Trophoblast cell (in vitro differentiated cells and primary cell): ENCODE measurements around the gene ARHGAP26.

Source experiments
- DNase-seq, 2 donors: peaks; one replicate each; pipeline ENCODE4 v3.0.0-alpha.2; 2016
- H2AFZ ChIP-seq: 2 replicates; pipeline ENCODE4 v1.6.1; 2013; ENCODE audit warnings: low read length, moderate library complexity, mild to moderate bottlenecking; ENCODE audit not compliant: insufficient read depth, poor library complexity
- H2AK5ac ChIP-seq: 2 replicates; pipeline ENCODE4 v1.6.1; 2013; ENCODE audit warnings: mild to moderate bottlenecking, low read length
- H2BK120ac ChIP-seq: 2 replicates; pipeline ENCODE4 v1.6.1; 2013; ENCODE audit warnings: low read length, mild to moderate bottlenecking, moderate library complexity; ENCODE audit not compliant: insufficient read depth, poor library complexity
- H2BK12ac ChIP-seq: 2 replicates; pipeline ENCODE4 v1.6.1; 2013; ENCODE audit warnings: mild to moderate bottlenecking, low read length, moderate library complexity
- H2BK5ac ChIP-seq: 2 replicates; pipeline ENCODE4 v1.6.1; 2013; ENCODE audit warnings: low read length, low read depth, moderate library complexity, mild to moderate bottlenecking; ENCODE audit not compliant: poor library complexity
- H3K14ac ChIP-seq: 2 replicates; pipeline ENCODE4 v1.6.1; 2013; ENCODE audit warnings: mild to moderate bottlenecking, low read length
- H3K18ac ChIP-seq: 2 replicates; pipeline ENCODE4 v1.6.1; 2013; ENCODE audit warnings: mild to moderate bottlenecking, low read length
- H3K23ac ChIP-seq: 2 replicates; pipeline ENCODE4 v1.6.1; 2013; ENCODE audit warnings: low read length
- H3K27ac ChIP-seq: 2 replicates; pipeline ENCODE4 v1.5.1; 2013; ENCODE audit warnings: low read depth, mild to moderate bottlenecking, inconsistent platforms, low read length, moderate library complexity
- H3K27me3 ChIP-seq: 2 replicates; pipeline ENCODE4 v1.6.1; 2013; ENCODE audit warnings: inconsistent platforms, mild to moderate bottlenecking, low read length, moderate library complexity; ENCODE audit not compliant: insufficient read depth
- H3K36me3 ChIP-seq, 2 experiments: 1 replicate in 1 of 2; 2 replicates in 1 of 2; pipeline ENCODE4 v1.6.1; 2013; ENCODE audit warnings: low read length in 2 of 2, mild to moderate bottlenecking in 2 of 2, moderate library complexity in 1 of 2; ENCODE audit not compliant: insufficient read depth in 2 of 2, control insufficient read depth in 1 of 2
- H3K4ac ChIP-seq: 2 replicates; pipeline ENCODE4 v1.6.1; 2013; ENCODE audit warnings: low read depth, mild to moderate bottlenecking, low read length, moderate library complexity
- H3K4me1 ChIP-seq, 2 experiments: 1 replicate in 1 of 2; 2 replicates in 1 of 2; pipeline ENCODE4 v1.6.1; 2013; ENCODE audit warnings: low read length in 2 of 2, mild to moderate bottlenecking in 2 of 2, moderate library complexity in 1 of 2; ENCODE audit not compliant: insufficient read depth in 2 of 2, control insufficient read depth in 1 of 2
- H3K4me2 ChIP-seq: 2 replicates; pipeline ENCODE4 v1.6.1; 2013; ENCODE audit warnings: inconsistent platforms, mild to moderate bottlenecking, low read length, moderate library complexity
- H3K4me3 ChIP-seq: 2 replicates; pipeline ENCODE4 v1.5.1; 2013; ENCODE audit warnings: mild to moderate bottlenecking, low read depth, low read length, inconsistent platforms
- H3K79me1 ChIP-seq: one replicate; pipeline ENCODE4 v1.6.1; 2013; ENCODE audit warnings: low read length
- H3K79me2 ChIP-seq: 2 replicates; pipeline ENCODE4 v1.6.1; 2013; ENCODE audit warnings: low read length, mild to moderate bottlenecking; ENCODE audit not compliant: control insufficient read depth, insufficient read depth, poor library complexity
- H3K9ac ChIP-seq: 2 replicates; pipeline ENCODE4 v1.6.1; 2013; ENCODE audit warnings: mild to moderate bottlenecking, low read length
- H3K9me3 ChIP-seq: 2 replicates; pipeline ENCODE4 v1.6.1; 2013; ENCODE audit warnings: low read depth, mild to moderate bottlenecking, control low read depth, inconsistent platforms, low read length; ENCODE audit not compliant: insufficient read depth
- H4K12ac ChIP-seq: 2 replicates; pipeline ENCODE4 v1.6.1; 2013; ENCODE audit warnings: low read depth, mild to moderate bottlenecking, low read length, moderate library complexity
- H4K8ac ChIP-seq: 2 replicates; pipeline ENCODE4 v1.6.1; 2013; ENCODE audit warnings: low read depth, mild to moderate bottlenecking, low read length, moderate library complexity
- H4K91ac ChIP-seq: one replicate; pipeline ENCODE4 v1.6.1; 2013; ENCODE audit warnings: low read depth, mild to moderate bottlenecking, low read length, moderate library complexity
- WGBS: extraction: QIAGEN DNeasy Blood & Tissue Kit; methylation state at CpG from one replicate; pipeline ENCODE4 v1.1.7; 2013; ENCODE audit warnings: missing lambda C conversion rate; ENCODE audit not compliant: insufficient read length, insufficient coverage; ENCODE audit errors: extremely low coverage; 5-methylcytosine and 5-hydroxymethylcytosine counted together

The ARHGAP26 gene

GRCh38 chr5:143077453-143078103 lies 307.4 kb downstream of the ARHGAP26 start:
- Histone ChIP-seq H2BK5ac (no peak overlapping the region), H3K18ac (no peak overlapping the region), H3K9ac (no peak overlapping the region), H3K4ac (no peak overlapping the region), H4K12ac (no peak overlapping the region), H3K4me2 (no peak overlapping the region), H3K79me2 (no peaks in the 10 kb centered on the region), H3K9me3 (peaks cover 1% of the 10 kb centered on the region), H3K79me1 (no peaks in the 10 kb centered on the region), H3K23ac (no peak overlapping the region), H2BK12ac (no peak overlapping the region), H3K36me3 (no peaks in the 10 kb centered on the region), H3K27ac (no peak overlapping the region), H3K14ac (no peak overlapping the region), H3K4me3 (no peak overlapping the region), H2BK120ac (no peak overlapping the region), H2AK5ac (no peak overlapping the region), H4K91ac (no peak overlapping the region), H2AFZ (no peak overlapping the region), H3K27me3 (no peaks in the 10 kb centered on the region), H3K4me1 (no peaks in the 10 kb centered on the region), H4K8ac (no peak overlapping the region)
- no CpG with 5 or more reads among the region's 6 CpGs for WGBS
- no peak for DNase-seq

DNA sequence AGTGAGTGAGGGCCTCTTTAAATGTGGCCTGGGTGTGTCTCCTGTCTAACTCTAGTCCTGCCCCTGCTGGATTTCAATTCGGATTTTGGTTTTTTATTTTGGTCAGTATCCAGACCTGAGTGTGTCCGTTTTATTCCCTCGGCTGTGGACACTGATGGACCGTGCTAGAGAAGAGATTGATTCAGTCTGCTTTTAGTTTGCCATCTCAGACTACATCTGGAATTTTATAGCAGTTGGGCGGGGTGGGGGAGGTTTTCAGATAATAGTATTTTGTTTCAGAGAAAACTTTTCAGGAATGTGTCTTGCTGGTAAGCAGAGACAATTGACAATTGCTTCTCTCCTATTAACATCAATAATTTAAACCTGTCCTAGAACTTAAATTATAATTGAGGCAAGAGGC lies 308.1 kb downstream of the ARHGAP26 start:
- no CpG with 5 or more reads among the region's 5 CpGs for WGBS
- no peak overlapping the region for H2AFZ ChIP-seq
- no peak overlapping the region for H3K4ac ChIP-seq
- H3K9ac ChIP-seq = no peak overlapping the region
- no peaks in the 10 kb centered on the region for H3K4me1 ChIP-seq
- no peak overlapping the region for H3K4me3 ChIP-seq
- H3K27me3 ChIP-seq = no peaks in the 10 kb centered on the region
- H4K8ac ChIP-seq = no peak overlapping the region
- H3K79me2 ChIP-seq = no peaks in the 10 kb centered on the region
- no peaks in the 10 kb centered on the region for H3K79me1 ChIP-seq
- H3K23ac ChIP-seq = no peak overlapping the region
- H3K4me2 ChIP-seq = no peak overlapping the region
- H3K18ac ChIP-seq = no peak overlapping the region
- no peak for DNase-seq
- no peak overlapping the region for H2BK120ac ChIP-seq
- H4K91ac ChIP-seq = no peak overlapping the region
- no peak overlapping the region for H2BK5ac ChIP-seq
- no peak overlapping the region for H4K12ac ChIP-seq
- no peak overlapping the region for H3K14ac ChIP-seq
- H3K36me3 ChIP-seq = no peaks in the 10 kb centered on the region
- no peak overlapping the region for H2BK12ac ChIP-seq
- peaks cover 1% of the 10 kb centered on the region for H3K9me3 ChIP-seq
- no peak overlapping the region for H2AK5ac ChIP-seq
- no peak overlapping the region for H3K27ac ChIP-seq

GRCh38 chr5:143078971-143079370 lies 308.8 kb downstream of the ARHGAP26 start:
- Histone ChIP-seq H2AK5ac (no peak overlapping the region), H2AFZ (no peak overlapping the region), H3K27ac (no peak overlapping the region), H3K4me1 (no peaks in the 10 kb centered on the region), H3K14ac (no peak overlapping the region), H4K91ac (no peak overlapping the region), H4K8ac (no peak overlapping the region), H3K27me3 (no peaks in the 10 kb centered on the region), H3K79me1 (no peaks in the 10 kb centered on the region), H3K18ac (no peak overlapping the region), H2BK120ac (no peak overlapping the region), H3K9ac (no peak overlapping the region), H3K4ac (no peak overlapping the region), H2BK5ac (no peak overlapping the region), H3K4me2 (no peak overlapping the region), H3K4me3 (no peak overlapping the region), H2BK12ac (no peak overlapping the region), H3K79me2 (no peaks in the 10 kb centered on the region), H3K36me3 (no peaks in the 10 kb centered on the region), H3K9me3 (peaks cover 1% of the 10 kb centered on the region), H4K12ac (no peak overlapping the region), H3K23ac (no peak overlapping the region)
- DNase-seq = no peak
- no CpG with 5 or more reads among the region's 2 CpGs for WGBS

DNA sequence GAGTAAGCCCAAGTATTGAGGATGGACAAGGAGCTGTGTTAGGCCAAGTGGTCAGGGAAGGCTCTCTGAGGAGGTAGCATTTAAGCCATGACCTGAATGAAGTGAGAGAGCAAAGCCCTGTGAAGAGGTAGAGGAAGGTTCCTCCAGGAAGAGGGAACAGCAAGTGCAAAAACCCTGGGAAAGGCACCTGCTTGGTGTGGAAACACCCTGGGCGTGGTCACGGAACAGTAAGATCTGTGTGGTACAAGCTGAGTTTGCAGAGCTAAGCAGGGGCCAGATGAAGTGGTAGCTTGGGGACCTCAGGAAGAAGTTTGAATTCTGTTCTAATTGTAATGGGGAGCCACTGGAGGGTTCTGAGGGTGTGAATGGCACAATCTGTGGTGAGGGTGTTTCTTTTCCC lies 310.2 kb downstream of the ARHGAP26 start:
- Histone ChIP-seq H3K27ac (no peak overlapping the region), H4K8ac (no peak overlapping the region), H2BK5ac (no peak overlapping the region), H2AK5ac (no peak overlapping the region), H3K9me3 (peaks cover 1% of the 10 kb centered on the region), H3K4me3 (no peak overlapping the region), H3K79me2 (no peaks in the 10 kb centered on the region), H4K91ac (no peak overlapping the region), H3K18ac (no peak overlapping the region), H3K14ac (no peak overlapping the region), H2BK120ac (no peak overlapping the region), H3K4ac (no peak overlapping the region), H3K4me1 (no peaks in the 10 kb centered on the region), H3K79me1 (no peaks in the 10 kb centered on the region), H4K12ac (no peak overlapping the region), H3K36me3 (no peaks in the 10 kb centered on the region), H3K9ac (no peak overlapping the region), H3K4me2 (no peak overlapping the region), H3K23ac (no peak overlapping the region), H2AFZ (no peak overlapping the region), H2BK12ac (no peak overlapping the region), H3K27me3 (no peaks in the 10 kb centered on the region)
- no peak for DNase-seq
- WGBS = no CpG with 5 or more reads among the region's 2 CpGs
